Measurements from ENCODE around the gene PKNOX2. TPM values are rescaled to one million over a fixed set of nuclear protein-coding genes. Genes with fewer than 3 reads are reported as not detected.

Gene PKNOX2
- polyA plus RNA-seq, 2 of the 4 experiments (the other 2 are of a cell fraction), result not detected

- WGBS (ENCODE audit: missing lambda C conversion rate), result 13% methylated on average over 5 of the region's 5 CpGs
- no peak for TF ChIP-seq TP53 (CRISPR knock-in tag; IDR thresholded peaks at IDR 0.05)
- TF ChIP-seq CBX8 (IDR thresholded peaks at IDR 0.05), result no peak
- TF ChIP-seq NPAS2 (CRISPR knock-in tag; IDR thresholded peaks at IDR 0.05; ENCODE audit: borderline replicate concordance), result no peak
- TF ChIP-seq FOXS1 (CRISPR knock-in tag; IDR thresholded peaks at IDR 0.05), result no peak
- TF ChIP-seq MAZ (IDR thresholded peaks at IDR 0.05; ENCODE audit: borderline replicate concordance, low read depth, low read length), result no peak
- TF ChIP-seq POLR2A (IDR thresholded peaks at IDR 0.05; ENCODE audit: low read length), result no peak
- TF ChIP-seq ESRRA (IDR thresholded peaks at IDR 0.05; ENCODE audit: borderline replicate concordance, low read length), result no peak
- TF ChIP-seq, protein P1, sequence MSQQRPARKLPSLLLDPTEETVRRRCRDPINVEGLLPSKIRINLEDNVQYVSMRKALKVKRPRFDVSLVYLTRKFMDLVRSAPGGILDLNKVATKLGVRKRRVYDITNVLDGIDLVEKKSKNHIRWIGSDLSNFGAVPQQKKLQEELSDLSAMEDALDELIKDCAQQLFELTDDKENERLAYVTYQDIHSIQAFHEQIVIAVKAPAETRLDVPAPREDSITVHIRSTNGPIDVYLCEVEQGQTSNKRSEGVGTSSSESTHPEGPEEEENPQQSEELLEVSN (IDR thresholded peaks at IDR 0.05; ENCODE audit: borderline replicate concordance, low read depth), result no peak
- TF ChIP-seq ZNF302 (CRISPR knock-in tag; IDR thresholded peaks at IDR 0.05), result no peak
- no peak for TF ChIP-seq NR3C1 (IDR thresholded peaks at IDR 0.05)
- no peak for TF ChIP-seq JUNB (IDR thresholded peaks at IDR 0.05)
- no peak for TF ChIP-seq RFX5 (IDR thresholded peaks at IDR 0.05)
- TF ChIP-seq PBX3 (IDR thresholded peaks at IDR 0.05), result no peak
- no peak for TF ChIP-seq RNF2 (IDR thresholded peaks at IDR 0.05; ENCODE audit: borderline replicate concordance, low read depth)
- no peak for TF ChIP-seq CHD2 (IDR thresholded peaks at IDR 0.05; ENCODE audit: low read length, partially characterized antibody)
- no peak for TF ChIP-seq PHF8 (IDR thresholded peaks at IDR 0.05; ENCODE audit: borderline replicate concordance, low read depth)
- no peak for TF ChIP-seq BCL3 (IDR thresholded peaks at IDR 0.05)
- no peak for TF ChIP-seq HOXB13 (CRISPR knock-in tag; IDR thresholded peaks at IDR 0.05; ENCODE audit: low read depth)
- no peak for TF ChIP-seq ZSCAN20 (CRISPR knock-in tag; IDR thresholded peaks at IDR 0.05)
- Histone ChIP-seq H3K4me3 (no peak overlapping the region), H3K4me2 (no peak overlapping the region), H3K4me1 (no peaks in the 10 kb centered on the region), H3K27ac (no peak overlapping the region), H3K9me3 (no peaks in the 10 kb centered on the region)
- no peak for DNase-seq (ENCODE audit: low read depth in 1 of 2, low spot score in 1 of 2)
- no peak for FAIRE-seq
- no peak for ATAC-seq
- POLR2A ChIA-PET, result no interaction called here
- CTCF ChIA-PET, result interaction anchor here (0.6 to 1.4 kb wide), 2 partner anchors 11 to 491 kb away, joined by 3 to 5 read pairs; no protein-coding TSS in a partner anchor
These were observed 215.0 kb downstream of the PKNOX2 start for GRCh38 chr11:125379565-125379964.

- Histone ChIP-seq H3K27ac (no peak overlapping the region), H3K9me3 (no peaks in the 10 kb centered on the region), H3K4me3 (no peak overlapping the region), H3K4me2 (no peak overlapping the region), H3K4me1 (no peaks in the 10 kb centered on the region)
- ChIA-PET POLR2A (no interaction called here), CTCF (interaction anchor here (0.6 to 1.4 kb wide), 2 partner anchors 11 to 491 kb away, joined by 3 to 5 read pairs; no protein-coding TSS in a partner anchor)
- 66% methylated on average over 13 of the region's 14 CpGs for WGBS (ENCODE audit: missing lambda C conversion rate)
- no peak for ATAC-seq
- no peak for FAIRE-seq
- TF ChIP-seq MAZ (IDR thresholded peaks at IDR 0.05; ENCODE audit: borderline replicate concordance, low read depth, low read length), result no peak
- DNase-seq (ENCODE audit: low read depth in 1 of 2, low spot score in 1 of 2), result no peak
These were observed 215.4 kb downstream of the PKNOX2 start for GRCh38 chr11:125379981-125380380.

DNA sequence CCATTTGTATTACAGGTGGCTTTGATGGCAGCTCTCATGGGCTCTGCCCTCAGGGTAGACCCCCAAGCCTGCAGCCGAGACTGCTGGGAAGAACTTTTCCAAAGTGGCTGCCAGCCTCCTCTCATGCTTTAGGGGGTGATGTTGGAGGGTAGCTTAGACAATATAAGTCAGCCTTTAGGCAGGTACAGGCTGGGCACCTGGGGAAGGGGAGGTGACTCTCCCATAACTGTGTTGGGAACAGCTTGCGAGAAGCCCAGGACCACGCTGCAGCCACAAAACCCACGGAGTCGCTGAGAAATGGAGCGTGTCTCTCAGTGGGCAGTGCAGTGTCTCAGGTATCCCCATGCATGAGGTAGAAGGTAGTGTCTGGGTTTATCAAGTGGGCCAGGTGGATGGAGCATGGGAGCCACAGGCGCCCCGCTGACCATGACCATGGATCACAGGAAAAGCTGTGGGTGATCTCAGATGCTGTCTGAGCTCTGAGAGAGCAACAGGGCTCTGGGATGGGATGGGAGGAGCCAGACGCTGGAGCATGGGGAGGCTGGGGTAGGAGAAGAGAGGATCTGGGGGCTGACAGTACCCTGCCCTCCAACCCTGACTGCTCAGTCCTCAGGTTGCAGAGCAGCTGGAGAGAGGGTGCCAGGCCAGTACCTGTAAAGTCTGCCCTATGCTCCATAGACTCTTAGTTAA lies 216.3 kb downstream of the PKNOX2 start:
- no peak for TF ChIP-seq ZNF302 (CRISPR knock-in tag; IDR thresholded peaks at IDR 0.05)
- TF ChIP-seq, protein P2, sequence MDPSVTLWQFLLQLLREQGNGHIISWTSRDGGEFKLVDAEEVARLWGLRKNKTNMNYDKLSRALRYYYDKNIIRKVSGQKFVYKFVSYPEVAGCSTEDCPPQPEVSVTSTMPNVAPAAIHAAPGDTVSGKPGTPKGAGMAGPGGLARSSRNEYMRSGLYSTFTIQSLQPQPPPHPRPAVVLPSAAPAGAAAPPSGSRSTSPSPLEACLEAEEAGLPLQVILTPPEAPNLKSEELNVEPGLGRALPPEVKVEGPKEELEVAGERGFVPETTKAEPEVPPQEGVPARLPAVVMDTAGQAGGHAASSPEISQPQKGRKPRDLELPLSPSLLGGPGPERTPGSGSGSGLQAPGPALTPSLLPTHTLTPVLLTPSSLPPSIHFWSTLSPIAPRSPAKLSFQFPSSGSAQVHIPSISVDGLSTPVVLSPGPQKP (IDR thresholded peaks at IDR 0.05; ENCODE audit: low read depth, low read length), result no peak
- 0 out of 6 replicates have a peak, but pooled peaks of 1 of the 2 experiments have one; percentile 27 for ATAC-seq
- Histone ChIP-seq H3K4me1 (no peaks in the 10 kb centered on the region), H3K9me3 (no peaks in the 10 kb centered on the region), H3K27ac (no peak overlapping the region), H3K4me3 (no peak overlapping the region), H3K4me2 (no peak overlapping the region)
- ChIA-PET CTCF (interaction anchor here (0.5 to 1.4 kb wide), 3 partner anchors 12 to 30 kb away, joined by 3 to 5 read pairs (median 3); no protein-coding TSS in a partner anchor), POLR2A (no interaction called here)
- WGBS (ENCODE audit: missing lambda C conversion rate), result 38% methylated on average over 4 of the region's 9 CpGs
- no peak for DNase-seq (ENCODE audit: low read depth in 1 of 2, low spot score in 1 of 2)
- no peak for FAIRE-seq

Data from A549 (cell line).